Nephron (organoid): ENCODE results near the gene CASP4.

ENCODE experiments used
- H3K27ac Mint-ChIP-seq, 3 experiments: 2 replicates each; pipeline ENCODE4 v1.8.0; 2020; ENCODE audit warnings: mixed read lengths in 3 of 3, mild to moderate bottlenecking in 2 of 3, moderate library complexity in 1 of 3
- H3K27me3 Mint-ChIP-seq: 2 replicates; pipeline ENCODE4 v1.8.0; 2021; ENCODE audit warnings: low read depth, mild to moderate bottlenecking, moderate library complexity, mixed read lengths
- H3K36me3 Mint-ChIP-seq: 2 replicates; pipeline ENCODE4 v1.8.0; 2020; ENCODE audit warnings: low read depth, mixed read lengths
- H3K4me1 Mint-ChIP-seq: 2 replicates; pipeline ENCODE4 v1.8.0; 2020; ENCODE audit warnings: mixed read lengths
- H3K4me3 Mint-ChIP-seq, 3 experiments: 2 replicates each; pipeline ENCODE4 v1.8.0; 2020; ENCODE audit warnings: mild to moderate bottlenecking in 3 of 3, mixed read lengths in 3 of 3, moderate library complexity in 2 of 3
- H3K9me3 Mint-ChIP-seq: 2 replicates; pipeline ENCODE4 v1.8.0; 2020; ENCODE audit warnings: mixed read lengths
- TF ChIP-seq, protein P1 (sequence below), 3 experiments: fragments of 200-600 bp; sonication (generic); IDR thresholded peaks; one replicate each; pipeline ENCODE4 v1.5.0; 2021; ENCODE audit warnings: antibody characterized with exemption in 3 of 3; ENCODE audit not compliant: unreplicated experiment in 3 of 3

CASP4 gene

DNA sequence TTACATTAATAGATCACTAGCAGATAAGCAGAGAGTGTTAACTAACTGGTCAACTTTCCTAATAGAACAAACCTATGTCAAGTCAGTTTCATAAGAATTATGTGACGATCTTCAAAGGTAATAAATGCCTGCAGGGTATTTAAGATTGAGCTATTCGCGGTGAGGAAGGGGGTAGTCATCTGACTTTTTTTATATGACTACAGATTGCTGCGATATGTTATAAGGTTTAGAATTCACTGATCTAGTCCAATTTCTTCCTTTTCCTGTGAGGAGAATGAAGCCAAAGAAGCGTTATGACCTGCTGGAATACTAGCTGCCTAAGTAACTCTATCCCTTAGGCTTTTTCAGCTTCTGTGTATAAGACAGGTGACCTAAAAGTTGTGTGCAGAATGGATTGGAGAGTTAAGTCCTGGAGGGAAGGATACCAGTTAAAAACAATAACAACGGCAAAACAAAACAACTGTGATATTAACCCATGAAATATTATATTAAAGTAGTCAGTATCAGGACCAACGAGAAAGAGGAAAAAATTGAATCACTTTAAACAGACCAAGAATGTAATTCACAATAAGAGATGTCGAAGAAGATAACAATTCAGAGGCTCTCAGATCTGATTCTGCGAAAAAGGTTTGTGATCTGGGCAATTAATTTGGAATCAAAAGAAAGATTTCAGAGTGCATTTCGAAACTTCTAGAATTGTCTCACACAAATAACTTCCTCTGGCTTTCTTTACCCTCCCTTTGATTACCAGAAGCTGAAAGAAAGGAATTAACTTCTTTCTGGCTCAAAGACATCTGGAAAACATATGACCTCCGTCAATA is 630 bp downstream of the CASP4 start:
- Mint-ChIP-seq H3K4me3 (peak overlapping the region; percentile 54 to 88 (median 84)), H3K27me3 (no peaks in the 10 kb centered on the region), H3K4me1 (peaks cover 22% of the 10 kb centered on the region), H3K27ac (peak overlapping the region; percentile 63 to 89 (median 88)), H3K9me3 (peaks cover 33% of the 10 kb centered on the region), H3K36me3 (no peaks in the 10 kb centered on the region)
- TF ChIP-seq, protein P1, sequence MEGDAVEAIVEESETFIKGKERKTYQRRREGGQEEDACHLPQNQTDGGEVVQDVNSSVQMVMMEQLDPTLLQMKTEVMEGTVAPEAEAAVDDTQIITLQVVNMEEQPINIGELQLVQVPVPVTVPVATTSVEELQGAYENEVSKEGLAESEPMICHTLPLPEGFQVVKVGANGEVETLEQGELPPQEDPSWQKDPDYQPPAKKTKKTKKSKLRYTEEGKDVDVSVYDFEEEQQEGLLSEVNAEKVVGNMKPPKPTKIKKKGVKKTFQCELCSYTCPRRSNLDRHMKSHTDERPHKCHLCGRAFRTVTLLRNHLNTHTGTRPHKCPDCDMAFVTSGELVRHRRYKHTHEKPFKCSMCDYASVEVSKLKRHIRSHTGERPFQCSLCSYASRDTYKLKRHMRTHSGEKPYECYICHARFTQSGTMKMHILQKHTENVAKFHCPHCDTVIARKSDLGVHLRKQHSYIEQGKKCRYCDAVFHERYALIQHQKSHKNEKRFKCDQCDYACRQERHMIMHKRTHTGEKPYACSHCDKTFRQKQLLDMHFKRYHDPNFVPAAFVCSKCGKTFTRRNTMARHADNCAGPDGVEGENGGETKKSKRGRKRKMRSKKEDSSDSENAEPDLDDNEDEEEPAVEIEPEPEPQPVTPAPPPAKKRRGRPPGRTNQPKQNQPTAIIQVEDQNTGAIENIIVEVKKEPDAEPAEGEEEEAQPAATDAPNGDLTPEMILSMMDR (IDR thresholded peaks at IDR 0.05; ENCODE audit: unreplicated experiment in 3 of 3): no peak

DNA sequence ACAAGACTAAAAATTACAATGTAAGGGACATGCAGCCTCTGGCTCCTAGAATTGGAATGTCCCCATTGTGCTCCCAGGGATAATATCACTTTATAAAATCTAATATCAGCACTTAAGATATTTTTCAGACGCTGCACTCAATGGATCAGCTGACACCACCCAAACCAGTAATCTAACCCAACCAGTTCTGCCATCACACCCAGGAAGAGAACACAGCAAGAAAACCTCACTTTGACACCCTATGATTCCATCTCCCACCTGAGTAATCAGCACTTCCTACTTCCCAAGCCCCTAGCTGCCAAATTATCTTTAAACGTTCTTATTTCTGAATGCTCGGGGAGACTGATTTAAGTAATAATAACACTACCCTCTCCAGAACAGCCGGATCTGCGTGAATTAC is 2.6 kb downstream of the CASP4 start:
- H3K27me3 Mint-ChIP-seq: no peaks in the 10 kb centered on the region
- peaks cover 19% of the 10 kb centered on the region for H3K9me3 Mint-ChIP-seq
- TF ChIP-seq, protein P1 (IDR thresholded peaks at IDR 0.05; ENCODE audit: unreplicated experiment in 3 of 3): no peak
- peaks cover 22% of the 10 kb centered on the region for H3K4me1 Mint-ChIP-seq
- no peak overlapping the region for H3K4me3 Mint-ChIP-seq
- H3K36me3 Mint-ChIP-seq: no peaks in the 10 kb centered on the region
- H3K27ac Mint-ChIP-seq: no peak overlapping the region

DNA sequence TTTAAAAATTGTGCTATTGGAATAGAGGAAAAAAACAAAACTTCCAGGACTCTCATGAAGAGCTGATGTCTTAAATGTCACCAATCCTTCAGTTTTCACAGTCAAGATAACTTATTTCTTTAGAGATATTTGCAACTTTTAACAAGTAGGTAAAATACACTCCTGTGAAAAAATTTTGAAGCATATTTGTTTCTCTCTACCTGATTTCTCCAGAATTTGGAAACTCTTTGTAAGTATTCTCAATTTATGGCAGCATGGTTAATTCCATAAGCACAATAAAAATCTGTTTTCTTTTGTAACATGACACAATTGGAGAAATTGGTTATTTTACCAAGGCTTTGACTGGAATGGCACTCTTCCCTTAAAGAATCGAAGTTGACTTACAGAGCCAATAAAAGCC is 4.1 kb downstream of the CASP4 start:
- TF ChIP-seq, protein P1 (IDR thresholded peaks at IDR 0.05; ENCODE audit: unreplicated experiment in 3 of 3): no peak
- H3K36me3 Mint-ChIP-seq: no peaks in the 10 kb centered on the region
- peaks cover 16% of the 10 kb centered on the region for H3K9me3 Mint-ChIP-seq
- H3K27ac Mint-ChIP-seq: no peak overlapping the region
- H3K27me3 Mint-ChIP-seq: no peaks in the 10 kb centered on the region
- H3K4me3 Mint-ChIP-seq: no peak overlapping the region
- peaks cover 22% of the 10 kb centered on the region for H3K4me1 Mint-ChIP-seq

DNA sequence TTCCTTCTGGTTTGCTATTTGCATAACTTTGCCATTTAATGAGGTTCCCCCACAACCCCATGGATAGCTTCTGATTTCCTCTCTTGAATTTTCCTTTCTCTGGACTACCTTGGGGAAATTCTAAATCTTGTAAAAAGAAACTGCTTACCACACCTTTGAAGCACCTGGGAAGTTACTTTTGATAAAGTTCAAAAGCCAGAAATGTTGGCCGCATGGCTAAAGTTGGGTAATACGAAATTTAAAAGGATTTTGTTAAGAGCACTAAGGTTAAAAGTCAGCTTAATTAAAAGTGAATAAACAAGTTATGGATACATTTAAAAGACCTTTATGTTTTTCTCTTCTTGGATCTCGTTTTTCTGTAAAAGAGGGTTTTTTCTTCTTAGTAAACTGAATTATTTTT is 5.5 kb downstream of the CASP4 start:
- H3K9me3 Mint-ChIP-seq: peaks cover 14% of the 10 kb centered on the region
- no peaks in the 10 kb centered on the region for H3K36me3 Mint-ChIP-seq
- H3K4me1 Mint-ChIP-seq: peaks cover 10% of the 10 kb centered on the region
- no peak overlapping the region for H3K4me3 Mint-ChIP-seq
- TF ChIP-seq, protein P1 (IDR thresholded peaks at IDR 0.05; ENCODE audit: unreplicated experiment in 3 of 3): no peak
- no peak overlapping the region for H3K27ac Mint-ChIP-seq
- H3K27me3 Mint-ChIP-seq: no peaks in the 10 kb centered on the region

DNA sequence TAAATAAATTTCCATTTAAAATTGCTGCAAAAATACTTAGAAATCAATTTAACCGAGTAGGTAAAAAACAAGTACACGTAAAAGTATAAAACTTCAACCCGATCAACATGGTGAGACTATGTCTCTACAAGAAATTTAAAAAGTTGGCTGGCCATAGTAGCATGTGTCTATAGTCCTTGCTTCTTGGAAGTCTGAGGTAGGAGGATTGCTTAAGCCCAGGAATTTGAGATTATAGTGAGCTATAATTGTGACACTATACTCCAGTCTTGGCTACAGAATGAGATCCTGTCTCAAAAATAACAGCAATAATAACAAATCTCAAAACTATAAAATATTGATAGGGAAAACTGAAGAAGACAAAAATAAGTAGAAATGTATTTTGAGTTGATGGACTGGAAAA is 11.1 kb downstream of the CASP4 start:
- TF ChIP-seq, protein P1 (IDR thresholded peaks at IDR 0.05; ENCODE audit: unreplicated experiment in 3 of 3): no peak
- H3K27ac Mint-ChIP-seq: no peak overlapping the region
- H3K27me3 Mint-ChIP-seq: no peaks in the 10 kb centered on the region
- no peak overlapping the region for H3K4me3 Mint-ChIP-seq
- no peaks in the 10 kb centered on the region for H3K4me1 Mint-ChIP-seq
- no peaks in the 10 kb centered on the region for H3K36me3 Mint-ChIP-seq
- no peaks in the 10 kb centered on the region for H3K9me3 Mint-ChIP-seq

DNA sequence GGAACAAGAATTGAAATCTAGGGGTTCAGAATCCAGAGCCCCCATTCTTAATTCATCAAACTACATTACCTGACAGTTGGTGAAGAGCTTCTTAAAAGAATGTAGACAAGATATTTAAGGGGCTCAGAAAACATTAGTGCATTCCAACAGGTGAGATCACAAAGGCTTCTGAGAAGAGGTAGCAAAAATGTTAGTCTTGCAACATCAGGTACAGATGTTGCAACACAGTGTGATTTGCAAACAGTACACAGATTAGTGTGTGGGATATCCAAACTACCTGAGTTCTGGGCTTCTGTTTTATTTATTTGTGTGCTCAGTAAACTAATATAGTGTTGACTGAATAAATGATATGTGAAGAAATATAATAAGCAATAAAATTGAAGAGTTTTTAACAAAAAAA is 11.8 kb downstream of the CASP4 start:
- TF ChIP-seq, protein P1 (IDR thresholded peaks at IDR 0.05; ENCODE audit: unreplicated experiment in 3 of 3): no peak
- Mint-ChIP-seq H3K27me3 (no peaks in the 10 kb centered on the region), H3K27ac (no peak overlapping the region), H3K36me3 (no peaks in the 10 kb centered on the region), H3K4me1 (no peaks in the 10 kb centered on the region), H3K9me3 (no peaks in the 10 kb centered on the region), H3K4me3 (no peak overlapping the region)
